ENCODE results near the gene LEFTY2. TPM values are rescaled to one million over a fixed set of nuclear protein-coding genes. Genes with fewer than 3 reads are reported as not detected.

Gene LEFTY2
- total and polyA plus RNA-seq, 9 of the 15 experiments (the other 6 are each of a cell fraction or from before 2014, with no cell fraction given) = 0.04 to 0.14 TPM; not detected in 7

DNA sequence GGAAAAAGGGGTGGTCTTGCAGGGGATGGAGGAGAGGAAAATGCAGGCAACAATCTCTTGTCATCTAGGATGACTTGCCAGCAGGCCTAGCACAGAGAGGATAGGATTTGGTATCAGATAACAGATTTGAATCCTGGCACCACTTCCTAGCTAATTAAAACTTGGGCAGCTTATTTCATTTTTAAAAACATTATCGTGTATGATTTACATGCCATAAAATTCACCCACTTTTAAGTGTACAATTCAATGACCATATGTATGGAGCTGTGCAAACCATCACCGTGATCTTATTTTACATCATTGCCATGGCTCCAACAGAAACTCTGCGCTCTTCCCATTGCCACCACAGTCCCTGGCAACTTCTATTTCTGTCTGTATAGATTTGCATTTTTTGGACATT lies 23.9 kb downstream of the LEFTY2 start:
- Histone ChIP-seq H3K9me3 (replicated peaks; ENCODE audit: control insufficient read depth, insufficient read depth, low read depth, low read length) (no peaks in the 10 kb centered on the region), H2AFZ (ENCODE audit: low read depth, low read length) (no peak overlapping the region), H3K27ac (ENCODE audit: extremely low read depth, low read depth, low read length) (peak overlapping the region; percentile 27; the same call in 2 of the 3 replicates), H3K36me3 (ENCODE audit: control insufficient read depth, insufficient read depth, low read length) (peaks cover 51% of the 10 kb centered on the region), H4K20me1 (replicated peaks; ENCODE audit: control insufficient read depth, insufficient read depth, low read length) (no peaks in the 10 kb centered on the region), H3K27me3 (ENCODE audit: control insufficient read depth in 2 of 2, insufficient read depth in 2 of 2, low read length in 2 of 2) (no peaks in the 10 kb centered on the region), H3K9ac (ENCODE audit: insufficient read depth in 1 of 2, low read depth in 2 of 2, low read length in 2 of 2) (no peak overlapping the region; a peak in 1 of 4 replicates), H3K4me1 (replicated peaks in 1 of 2; ENCODE audit: control insufficient read depth in 2 of 2, insufficient read depth in 2 of 2, low read length in 2 of 2) (peaks cover 2 to 18% of the 10 kb centered on the region in 2 experiments; a peak in 4 of 5 replicates), H3K4me2 (ENCODE audit: insufficient read depth, low read length) (no peak overlapping the region), H3K79me2 (ENCODE audit: control insufficient read depth, insufficient read depth, low read length) (peaks cover 16% of the 10 kb centered on the region), H3K4me3 (no peak overlapping the region), H3K9me1 (ENCODE audit: control insufficient read depth, insufficient read depth, low read length) (no peaks in the 10 kb centered on the region)
- intact Hi-C loops (cut with micrococcal nuclease) = no loop called here
- no peak for ATAC-seq
- BruUV-seq (replicated peaks) = no TSS peak
- FAIRE-seq = no peak
- 95% methylated on average over 3 of the region's 3 CpGs for WGBS (ENCODE audit: insufficient coverage, low coverage, missing lambda C conversion rate)
- ChIA-PET POLR2A (interaction anchor here (0.6 to 2.4 kb wide), 4 partner anchors 11 to 140 kb away, joined by 3 to 9 read pairs (median 4); no protein-coding TSS in a partner anchor), CTCF (ENCODE audit: low intra/inter-chr PET ratio) (no interaction called here)
- TF ChIP-seq MECOM (CRISPR knock-in tag; IDR thresholded peaks at IDR 0.05) (no peak), SMAD3 (CRISPR knock-in tag; conservative IDR thresholded peaks at IDR 0.05) (no peak), CHD2 (IDR thresholded peaks at IDR 0.05; ENCODE audit: low read depth, low read length) (no peak), ZNF232 (CRISPR knock-in tag; IDR thresholded peaks at IDR 0.05) (no peak), PHF8 (IDR thresholded peaks at IDR 0.05; ENCODE audit: borderline replicate concordance, low read length) (no peak), ATF7 (IDR thresholded peaks at IDR 0.05) (no peak), ZBTB17 (CRISPR knock-in tag; IDR thresholded peaks at IDR 0.05) (no peak), ZNF696 (CRISPR knock-in tag; conservative IDR thresholded peaks at IDR 0.05) (no peak), HNRNPUL1 (IDR thresholded peaks at IDR 0.05; ENCODE audit: low read length) (no peak), CHD4 (IDR thresholded peaks at IDR 0.05; ENCODE audit: insufficient read depth, insufficient replicate concordance, low read depth, low read length, poor library complexity, severe bottlenecking) (no peak), HNRNPH1 (optimal IDR thresholded peaks at IDR 0.05; ENCODE audit: low read depth, low read length) (no peak), STAT5B (CRISPR knock-in tag; IDR thresholded peaks at IDR 0.05) (no peak)
- DNase-seq (ENCODE audit: extremely low read depth in 1 of 4, low spot score in 3 of 4) = no peak
- in situ Hi-C loops (cut with MboI) = no loop called here
